Esophagus squamous epithelium (tissue), 4 donors: Measurements from ENCODE around the gene BLVRA.
"Not testable (repeated sequence)": the region's sequence is repeated elsewhere in the genome, so short reads cannot be mapped to it uniquely, and the experiment has no call there.

ENCODE experiments used
- CTCF ChIP-seq, 6 experiments: fragments of 450-650 bp in 4 of 6; fragments of 200-600 bp in 2 of 6; sonication (generic) in 2 of 6; IDR thresholded peaks; one replicate each; pipeline ENCODE4 v1.5.1; 2016 to 2019; ENCODE audit warnings: antibody characterized with exemption in 6 of 6, mild to moderate bottlenecking in 4 of 6, moderate library complexity in 4 of 6
- POLR2A ChIP-seq, 4 donors: fragments of 450-650 bp; IDR thresholded peaks; one replicate each; pipeline ENCODE4 v1.6.1; 2017; ENCODE audit warnings: antibody characterized with exemption in 4 of 4, mild to moderate bottlenecking in 4 of 4, moderate library complexity in 3 of 4

GRCh38 chr7:43773268-43773667 lies 14.8 kb downstream of the BLVRA start:
- not testable (repeated sequence) for TF ChIP-seq CTCF, POLR2A (IDR thresholded peaks at IDR 0.05)
